LoVo (cell line): ENCODE data around the gene SMTN.
"Not testable (repeated sequence)": the region's sequence is repeated elsewhere in the genome, so short reads cannot be mapped to it uniquely, and the experiment has no call there.

ENCODE experiments used
- DNase-seq: peaks from one replicate; pipeline ENCODE4 v3.0.0-alpha.2; 2016; ENCODE audit warnings: low spot score

SMTN gene

DNA sequence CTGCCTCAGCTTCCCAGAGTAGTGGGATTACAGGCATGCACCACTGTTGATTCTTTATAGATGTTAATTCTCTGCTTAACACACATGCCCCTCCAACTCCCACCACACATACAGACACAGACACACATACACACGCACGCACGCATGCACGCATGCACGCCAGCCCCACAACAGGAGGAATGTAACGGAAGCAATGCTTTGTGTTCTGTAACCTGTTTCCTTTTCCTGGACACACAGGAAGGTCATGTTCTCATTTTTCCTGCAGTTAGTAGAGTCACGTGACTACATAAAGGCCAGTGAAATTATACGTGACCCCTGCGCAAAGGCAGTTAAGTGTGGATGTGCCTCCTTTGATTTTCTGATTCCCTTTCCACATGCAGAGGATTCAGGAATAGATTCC, 8.0 kb upstream of the SMTN start:
- DNase-seq = not testable (repeated sequence)

DNA sequence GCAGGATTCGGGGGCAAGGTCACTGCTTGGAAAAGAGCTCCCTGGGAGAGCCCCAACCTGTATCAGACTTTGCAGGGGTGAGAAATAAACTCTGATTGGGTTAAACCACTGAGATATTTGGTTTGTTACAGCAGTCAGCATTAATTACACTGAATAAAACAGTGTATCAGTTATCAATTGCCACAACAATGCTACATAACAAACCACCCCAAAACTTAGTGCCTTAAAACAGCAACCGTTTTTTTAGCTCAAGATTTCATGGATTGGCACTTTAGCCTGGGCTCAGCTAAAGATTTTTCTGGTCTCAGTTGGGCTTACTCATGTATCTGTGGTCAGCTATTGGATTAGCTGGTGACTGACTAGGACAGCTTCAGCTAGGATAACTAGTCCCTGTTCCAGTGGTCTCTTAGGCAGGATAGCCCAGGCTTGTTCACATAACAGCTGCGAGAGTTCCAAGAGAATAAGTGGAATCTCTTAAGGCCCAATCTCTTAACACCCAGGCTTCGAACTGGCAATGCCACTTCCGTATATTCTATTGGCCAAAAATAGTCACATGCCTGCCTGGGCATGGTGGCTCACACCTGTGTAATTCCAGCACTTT, 7.5 kb upstream of the SMTN start:
- not testable (repeated sequence) for DNase-seq

DNA sequence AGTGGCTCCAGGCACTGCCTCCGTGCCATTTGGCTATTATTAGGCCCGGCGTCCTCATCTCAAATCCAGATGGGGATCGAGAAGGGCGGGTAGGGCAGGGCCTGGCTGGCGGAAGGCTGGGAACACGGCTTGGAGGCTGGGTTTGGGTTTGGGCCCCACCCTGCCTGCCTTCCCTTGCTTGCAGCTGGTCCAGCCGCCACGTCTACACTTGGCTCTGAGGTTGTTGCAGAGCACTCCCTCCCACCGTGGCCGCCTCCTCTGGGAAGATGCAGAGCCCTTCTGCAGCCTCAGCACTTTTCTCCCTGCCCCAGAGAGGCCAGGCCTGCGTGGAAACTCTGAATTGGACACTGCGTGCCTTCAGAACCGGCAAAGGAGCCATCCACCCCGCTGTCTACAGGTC, 5.2 kb upstream of the SMTN start:
- DNase-seq = no peak

DNA sequence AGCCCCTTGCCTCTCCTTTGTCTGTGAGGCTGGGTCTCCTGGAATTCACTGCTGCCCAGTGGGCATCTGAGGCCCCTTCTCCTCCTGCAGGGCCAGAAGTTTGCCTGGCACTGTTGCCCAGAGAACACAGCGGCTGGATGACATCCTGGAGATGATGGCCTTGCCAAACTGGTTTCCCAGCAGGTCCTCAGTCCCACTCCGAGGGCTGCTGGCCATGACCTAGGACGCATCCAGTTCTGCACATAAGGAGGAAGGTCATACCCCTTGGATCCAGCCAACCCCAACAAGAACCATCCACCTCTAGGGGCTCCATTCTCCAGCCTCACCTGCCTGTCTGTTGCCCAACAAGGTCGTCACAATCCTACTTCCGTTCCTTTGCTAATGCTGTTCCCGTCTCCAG, 3.4 kb upstream of the SMTN start:
- no peak for DNase-seq

DNA sequence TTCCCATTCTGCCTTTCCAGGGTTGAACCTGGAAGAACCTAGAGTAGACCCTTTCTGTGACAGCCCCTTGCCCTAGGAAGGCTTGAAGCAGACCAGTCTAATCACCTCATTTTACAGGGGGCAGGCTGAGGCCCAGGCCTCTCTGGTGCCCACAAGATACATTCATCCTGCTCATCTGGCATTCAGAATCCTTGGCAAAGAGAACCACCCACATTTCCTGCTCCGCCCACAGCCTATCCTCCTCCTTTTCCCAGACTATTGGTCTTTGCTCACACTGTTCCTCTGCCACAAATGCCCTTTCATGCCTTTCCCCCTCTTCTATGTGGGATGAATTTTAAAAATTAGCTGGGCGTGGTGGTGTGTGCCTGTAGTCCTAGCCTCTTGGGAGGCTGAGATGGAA, 2.7 kb upstream of the SMTN start:
- DNase-seq = not testable (repeated sequence)

DNA sequence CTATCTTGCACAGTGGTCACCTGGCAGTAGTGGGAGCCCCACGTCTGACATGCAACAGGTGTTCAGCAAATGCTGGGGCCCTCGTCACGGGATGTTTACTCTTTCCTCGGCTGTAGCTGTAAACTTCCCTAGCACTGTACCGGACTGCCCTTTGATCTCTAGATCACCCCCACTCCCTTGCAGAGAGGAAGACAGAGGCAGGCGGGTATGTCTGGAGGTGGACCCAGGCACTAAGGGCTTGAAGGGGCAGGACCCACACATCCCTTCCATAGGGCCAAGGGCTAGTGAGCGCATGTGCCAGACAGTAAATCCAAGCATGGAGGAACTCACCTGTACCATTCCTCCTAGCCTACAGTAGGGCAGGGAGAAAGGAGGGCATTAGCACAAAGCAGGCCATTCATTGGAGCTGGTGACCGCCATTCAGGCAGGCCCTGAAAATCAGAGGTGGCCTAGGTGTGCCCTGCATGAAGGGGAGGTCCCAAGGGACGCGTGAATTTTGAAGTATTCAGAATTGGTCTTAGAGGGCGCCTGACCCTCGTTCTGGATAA, 1.9 kb upstream of the SMTN start:
- no peak for DNase-seq

DNA sequence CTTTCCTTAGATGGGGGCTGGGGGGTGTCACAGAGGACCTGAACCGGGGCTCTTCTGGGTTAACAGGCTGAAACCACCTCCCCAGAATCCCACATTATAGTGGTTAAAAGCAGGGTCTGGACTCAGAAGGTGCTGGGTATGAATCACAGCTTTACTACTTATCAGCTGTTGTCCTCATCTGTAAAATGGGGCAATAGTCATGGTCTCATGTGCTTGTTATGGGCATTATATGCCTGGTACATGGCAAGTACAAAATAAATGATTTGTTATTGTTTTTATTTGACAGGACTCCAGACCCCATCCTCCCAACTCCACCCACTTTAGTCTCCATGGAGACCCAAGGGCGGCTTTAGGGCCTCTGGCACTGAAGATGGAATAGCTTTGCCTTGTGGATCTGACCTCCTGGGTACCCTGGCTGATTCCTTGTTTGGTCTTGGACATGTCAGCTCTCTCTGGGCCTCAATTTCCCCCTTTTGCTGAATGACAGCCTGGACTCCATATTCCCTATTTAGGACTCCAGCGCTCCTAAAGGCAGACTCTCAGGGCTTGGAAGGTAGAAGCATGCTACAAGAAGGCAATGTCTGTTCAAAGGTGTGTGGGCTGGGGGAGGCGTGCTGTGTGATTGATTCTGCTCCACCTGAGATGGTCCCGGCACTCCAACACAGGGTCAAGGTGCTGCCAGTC, 812 bp upstream of the SMTN start:
- DNase-seq = no peak

DNA sequence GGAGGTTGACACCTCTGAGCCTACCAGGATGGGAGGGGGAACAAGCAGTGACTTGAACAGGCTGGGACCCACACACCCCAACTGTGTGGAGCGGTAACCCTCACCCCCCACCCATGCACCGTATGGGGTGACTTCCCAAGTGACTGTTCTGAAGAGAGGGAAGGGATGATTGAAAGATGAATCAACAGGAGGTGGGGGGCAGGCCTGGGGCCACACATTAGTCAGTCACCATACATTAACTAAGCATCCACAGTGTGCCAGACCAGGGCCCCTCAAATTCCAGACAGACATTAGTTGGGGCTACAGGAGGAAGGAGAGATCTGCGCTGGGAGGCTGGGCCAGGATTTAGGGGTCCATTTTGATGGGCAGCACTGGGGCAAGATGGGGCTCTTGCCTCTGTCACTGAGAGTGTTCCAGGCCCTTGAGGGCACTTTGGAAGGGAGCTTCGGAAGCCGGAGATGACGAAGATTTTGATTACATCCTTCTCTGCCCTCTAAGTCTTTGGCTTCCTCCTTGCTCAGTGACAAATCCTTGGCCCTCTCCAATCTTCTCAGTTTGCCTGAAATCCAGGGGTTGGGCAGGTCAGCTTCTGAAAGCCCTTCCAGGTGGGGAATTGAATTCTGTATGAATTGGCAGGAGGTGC, 966 bp downstream of the SMTN start:
- DNase-seq = no peak

DNA sequence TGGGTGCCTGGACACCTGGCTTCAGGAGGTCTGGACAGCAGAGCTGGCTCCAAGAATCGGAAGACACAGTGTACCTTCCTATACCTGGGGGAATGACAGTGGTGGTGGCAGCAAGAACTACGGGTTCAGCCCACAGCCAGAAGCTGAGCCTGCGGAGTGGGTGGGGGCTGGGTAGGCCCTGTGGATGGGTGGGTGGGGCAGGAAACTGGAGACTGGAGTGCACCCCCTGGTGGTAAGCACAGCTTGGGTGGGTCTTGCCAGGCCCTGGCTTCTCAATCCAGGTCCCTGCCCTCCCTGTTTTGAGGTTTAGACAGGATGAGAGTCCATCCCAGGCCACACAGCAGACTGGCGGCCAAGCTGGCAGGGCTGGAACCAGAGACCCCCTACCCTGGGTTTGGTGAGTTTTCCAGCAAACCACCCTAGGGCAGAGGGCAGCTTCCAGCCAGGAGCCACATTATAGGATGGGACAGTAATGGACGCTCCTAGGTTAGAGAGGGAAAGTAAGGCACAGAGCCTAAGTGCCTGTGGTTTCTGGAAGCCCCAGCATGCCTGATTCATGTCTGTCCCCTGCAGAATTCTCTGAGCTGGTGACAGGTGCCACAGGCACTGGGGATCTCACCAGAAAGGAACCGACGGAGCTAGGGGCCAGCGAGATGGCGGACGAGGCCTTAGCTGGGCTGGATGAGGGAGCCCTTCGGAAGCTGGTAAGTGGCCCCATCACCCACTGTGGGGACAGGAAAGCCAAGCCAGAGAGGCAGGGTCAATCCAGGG, 1.7 kb downstream of the SMTN start:
- DNase-seq = peak; percentile 17

DNA sequence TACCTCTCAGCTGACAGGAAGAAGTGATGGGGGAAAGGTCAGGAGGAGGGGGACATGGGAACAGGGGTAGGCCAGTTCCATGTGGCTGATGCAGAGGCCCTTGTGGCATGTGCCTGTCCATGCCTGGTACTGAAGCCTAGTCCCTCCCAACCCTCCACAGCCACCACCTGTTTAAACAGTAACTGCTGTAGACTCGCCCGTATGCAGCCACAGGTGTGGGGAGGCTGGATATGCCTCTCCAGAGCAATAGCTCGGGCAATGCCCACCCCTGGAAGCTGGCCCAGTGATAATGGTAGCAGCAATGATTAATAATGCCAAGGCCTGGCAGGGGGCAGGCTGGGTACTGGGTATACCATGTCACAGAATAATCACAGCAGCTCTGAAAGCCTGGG, 2.3 kb downstream of the SMTN start:
- DNase-seq = peak; percentile 20

DNA sequence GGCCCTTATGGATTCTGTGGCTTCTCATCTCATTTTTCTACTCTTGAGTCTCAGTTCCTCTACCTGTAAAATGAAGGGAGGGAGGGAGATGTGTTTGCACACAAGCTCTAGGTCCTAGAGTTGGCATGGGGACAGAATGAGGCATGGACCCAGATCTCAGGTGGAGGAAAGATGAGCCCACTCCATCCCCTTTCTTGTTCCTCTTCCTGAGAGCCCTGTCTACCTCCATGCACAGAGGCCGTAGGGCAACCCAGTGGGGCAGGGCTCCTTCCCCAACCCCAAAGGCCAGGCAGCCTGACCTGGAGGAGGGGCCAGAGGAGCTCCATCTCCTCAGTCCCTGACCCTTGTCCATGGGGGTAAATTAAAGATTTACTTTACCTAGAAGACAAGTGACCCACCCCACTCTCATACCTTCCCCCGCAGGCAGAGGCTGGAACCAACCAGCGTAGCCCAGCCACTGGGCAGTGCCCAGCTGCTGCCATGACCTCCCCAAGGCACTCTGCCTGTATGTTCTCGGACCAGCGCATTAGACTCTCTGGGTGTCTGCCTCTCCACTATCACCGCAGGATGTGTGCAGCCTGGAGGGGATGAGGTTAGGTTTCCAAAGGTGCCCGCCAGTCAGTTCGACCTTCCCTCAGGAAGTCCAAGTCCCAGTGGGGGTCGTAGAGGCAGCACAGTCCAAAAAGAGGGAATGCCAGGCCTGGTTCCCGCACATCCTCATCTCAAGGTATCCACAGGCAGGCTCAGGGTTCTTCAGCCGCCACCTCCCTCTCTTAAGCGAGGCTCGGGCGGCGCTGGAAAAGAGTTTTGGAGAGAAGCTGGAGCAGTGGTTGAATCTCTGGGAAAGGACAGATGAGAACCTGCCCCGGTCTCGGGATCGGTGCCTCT, 3.0 kb downstream of the SMTN start:
- DNase-seq = no peak

DNA sequence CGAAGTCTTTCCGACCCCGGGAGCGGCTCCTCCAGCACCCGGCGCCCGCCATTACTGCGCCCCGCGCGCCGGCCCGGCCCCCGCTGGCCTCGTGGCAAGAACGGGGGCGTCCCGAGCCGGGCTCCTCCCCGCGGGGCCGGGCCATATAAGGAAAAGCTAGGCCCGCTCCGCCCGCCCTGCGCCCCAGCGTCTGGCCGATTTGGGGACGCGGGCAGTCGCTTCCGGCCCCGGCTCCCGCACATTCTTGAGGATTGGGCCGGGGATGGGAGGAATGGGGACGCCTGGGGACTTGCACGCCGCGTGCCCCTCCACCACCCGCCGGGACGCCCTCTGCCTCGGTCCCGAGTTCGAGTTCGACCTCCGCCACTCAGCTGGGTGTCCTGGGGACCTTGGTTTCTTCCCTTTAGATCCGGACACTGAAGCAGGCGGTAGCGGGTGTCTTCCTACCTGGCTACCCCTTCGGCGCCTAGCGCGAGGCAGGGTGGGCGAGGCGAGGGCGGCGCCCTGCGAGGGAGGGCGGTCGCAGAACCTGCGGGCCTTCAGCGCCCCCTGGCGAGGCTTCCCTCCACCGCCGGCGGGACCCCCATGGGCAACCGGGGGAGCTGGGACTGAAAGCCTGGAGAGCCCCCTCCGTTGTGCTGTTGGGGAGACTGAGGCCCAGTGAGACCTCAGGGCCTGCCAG, 3.8 kb downstream of the SMTN start:
- DNase-seq = peak; percentile 81

DNA sequence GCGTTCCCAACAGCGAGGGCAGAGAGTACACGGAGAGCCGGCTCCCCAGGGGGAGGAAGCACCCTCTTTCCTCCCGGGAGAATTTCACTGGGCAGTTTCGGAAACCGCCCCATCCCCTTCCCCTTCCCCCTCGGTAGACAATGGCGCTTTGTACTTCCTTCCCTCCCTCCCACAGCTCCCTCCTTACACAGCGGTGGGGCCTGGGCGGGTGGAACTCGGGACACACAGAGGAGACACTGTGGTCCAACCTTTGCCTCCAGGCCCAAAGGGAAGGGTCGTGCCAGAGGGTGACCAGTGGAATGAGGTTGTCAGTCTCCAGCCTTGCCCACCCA, 4.3 kb downstream of the SMTN start:
- DNase-seq = no peak

DNA sequence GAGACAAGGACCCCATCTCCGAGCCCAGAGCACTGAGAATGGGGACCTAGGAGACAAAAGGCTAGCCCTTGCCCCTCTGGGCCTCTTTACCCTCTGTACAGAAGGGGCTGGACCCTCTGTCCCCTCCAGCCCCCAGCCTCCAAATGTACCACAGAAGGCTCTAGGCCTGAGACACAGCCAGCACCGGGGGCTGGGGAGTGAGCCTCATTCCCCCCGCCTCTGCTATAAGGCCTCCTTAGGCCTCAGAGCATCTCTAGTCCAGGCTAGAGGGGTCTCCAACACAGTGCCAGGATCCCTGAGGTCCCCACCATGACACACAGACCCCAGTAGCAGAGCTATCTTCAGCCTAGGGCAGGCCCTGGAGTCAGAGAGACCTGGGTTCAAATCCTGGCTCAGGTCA, 4.8 kb downstream of the SMTN start:
- no peak for DNase-seq

DNA sequence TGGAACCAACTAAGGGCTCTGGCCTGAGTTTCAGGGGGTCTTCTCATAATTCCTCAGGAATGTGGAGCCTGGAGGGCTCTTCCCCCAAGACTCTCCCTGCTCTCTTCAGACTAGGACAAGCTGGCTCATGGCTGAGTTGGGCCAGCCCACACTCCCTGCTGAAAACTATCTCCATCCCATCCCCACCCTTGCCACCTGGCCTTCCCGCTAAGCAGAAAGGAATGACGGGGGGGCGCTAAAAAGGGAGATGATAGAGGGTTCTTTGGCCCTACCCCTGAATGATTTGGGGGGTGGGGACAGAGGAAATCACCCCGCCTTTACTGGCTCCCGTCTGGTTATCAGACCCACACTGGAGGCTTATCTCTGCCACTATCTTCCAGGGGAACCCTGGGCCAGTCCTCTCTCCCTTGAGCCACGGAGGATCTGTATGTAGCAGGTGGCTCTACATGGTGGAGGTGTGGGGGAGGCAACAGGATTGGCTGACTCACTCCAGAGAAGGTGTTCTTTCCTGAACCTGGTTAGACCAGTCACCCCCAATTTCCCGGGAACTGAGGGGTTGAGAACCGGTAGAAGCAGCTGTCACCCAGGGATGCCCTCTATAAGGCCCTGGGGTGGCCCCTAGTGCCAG, 5.7 kb downstream of the SMTN start:
- DNase-seq = no peak

DNA sequence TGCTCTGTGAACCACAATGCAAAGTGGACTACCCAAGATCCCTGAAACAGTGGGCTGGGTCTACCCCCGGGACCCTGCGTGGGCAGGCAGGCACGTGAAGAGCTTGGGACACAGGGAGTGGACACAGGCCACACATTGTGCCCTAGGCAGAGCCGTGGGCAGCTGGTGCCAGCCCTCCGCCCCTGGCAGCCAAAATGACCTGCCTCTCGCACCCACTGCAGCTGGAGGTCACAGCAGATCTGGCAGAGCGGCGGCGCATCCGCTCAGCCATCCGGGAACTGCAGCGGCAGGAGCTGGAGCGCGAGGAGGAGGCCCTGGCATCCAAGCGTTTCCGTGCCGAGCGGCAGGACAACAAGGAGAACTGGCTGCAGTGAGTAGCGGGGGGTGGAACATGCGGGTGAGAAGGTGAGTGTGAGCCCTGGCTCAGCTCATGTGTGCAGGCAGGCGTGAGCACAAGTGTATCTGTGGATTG, 6.7 kb downstream of the SMTN start:
- no peak for DNase-seq

DNA sequence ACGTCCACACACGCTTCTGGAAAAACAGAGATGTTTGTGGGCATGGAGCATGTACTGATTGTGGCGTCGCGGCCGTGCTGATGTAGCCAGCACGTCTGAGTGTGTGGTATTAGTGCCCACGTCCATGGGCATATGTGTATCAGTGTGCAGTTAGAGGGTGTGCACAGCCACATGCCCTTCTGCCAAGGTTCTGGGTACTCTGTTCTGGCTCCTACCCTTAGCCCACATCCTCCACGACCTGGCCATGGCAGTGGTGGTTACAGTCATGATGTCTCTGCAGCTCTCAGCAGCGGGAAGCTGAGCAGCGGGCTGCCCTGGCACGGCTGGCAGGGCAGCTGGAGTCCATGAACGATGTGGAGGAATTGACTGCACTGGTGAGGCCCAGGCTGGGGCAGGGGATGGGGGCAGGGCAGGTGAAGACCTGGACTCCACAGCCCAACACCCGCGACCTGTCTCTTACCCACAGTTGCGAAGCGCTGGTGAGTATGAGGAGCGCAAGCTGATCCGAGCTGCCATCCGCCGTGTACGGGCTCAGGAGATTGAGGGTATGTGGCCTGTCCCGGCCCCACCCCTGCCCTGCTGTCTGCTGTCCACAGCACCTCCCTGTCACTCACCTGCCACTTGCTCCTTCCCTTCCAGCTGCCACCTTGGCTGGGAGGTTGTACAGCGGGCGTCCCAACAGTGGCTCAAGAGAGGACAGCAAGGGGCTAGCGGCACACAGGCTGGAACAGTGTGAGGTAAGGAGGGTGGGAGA, 7.3 kb downstream of the SMTN start:
- DNase-seq = no peak

DNA sequence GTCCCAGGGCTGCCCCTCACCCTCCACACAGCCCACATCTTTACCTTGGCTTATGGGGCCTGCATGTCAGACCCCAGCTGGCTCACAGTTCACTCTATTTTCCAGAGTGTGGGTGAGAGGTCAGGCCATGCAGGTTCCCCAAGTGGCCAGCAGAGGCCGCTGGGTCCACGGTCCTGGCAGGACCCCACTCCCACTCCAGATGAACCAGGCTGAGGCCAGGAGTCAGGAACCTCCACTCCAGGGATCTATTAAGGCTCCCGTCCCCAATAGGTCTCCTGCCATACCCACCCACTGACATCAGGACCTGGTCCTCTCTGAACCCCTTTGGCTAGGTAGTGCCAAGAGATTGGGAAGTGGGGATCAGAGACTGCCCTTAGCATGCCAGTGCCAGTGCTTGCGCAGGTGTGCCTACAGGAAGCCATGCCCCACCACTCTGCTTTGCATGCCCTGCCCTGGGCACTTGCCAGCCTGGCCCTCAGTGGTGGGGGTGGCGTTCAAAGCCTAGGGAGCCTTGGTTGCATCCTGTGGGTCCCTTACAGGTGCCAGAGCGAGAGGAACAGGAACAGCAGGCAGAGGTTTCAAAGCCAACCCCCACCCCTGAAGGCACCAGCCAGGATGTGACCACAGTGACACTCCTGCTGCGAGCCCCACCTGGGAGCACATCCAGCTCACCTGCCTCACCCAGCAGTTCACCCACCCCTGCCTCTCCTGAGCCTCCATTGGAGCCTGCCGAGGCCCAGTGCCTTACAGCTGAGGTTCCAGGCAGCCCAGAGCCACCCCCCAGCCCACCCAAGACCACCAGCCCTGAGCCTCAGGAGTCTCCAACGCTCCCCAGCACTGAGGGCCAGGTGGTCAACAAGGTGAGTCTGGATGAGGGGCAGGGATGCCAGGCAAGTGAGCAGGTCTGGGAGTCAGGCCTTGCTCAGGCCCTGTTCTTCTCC, 8.3 kb downstream of the SMTN start:
- no peak for DNase-seq
